Measurements from ENCODE around the gene IGF2BP1.
A peak's percentile ranks its signal among the peaks of the same experiment; 100 is the strongest.

The IGF2BP1 gene

DNA sequence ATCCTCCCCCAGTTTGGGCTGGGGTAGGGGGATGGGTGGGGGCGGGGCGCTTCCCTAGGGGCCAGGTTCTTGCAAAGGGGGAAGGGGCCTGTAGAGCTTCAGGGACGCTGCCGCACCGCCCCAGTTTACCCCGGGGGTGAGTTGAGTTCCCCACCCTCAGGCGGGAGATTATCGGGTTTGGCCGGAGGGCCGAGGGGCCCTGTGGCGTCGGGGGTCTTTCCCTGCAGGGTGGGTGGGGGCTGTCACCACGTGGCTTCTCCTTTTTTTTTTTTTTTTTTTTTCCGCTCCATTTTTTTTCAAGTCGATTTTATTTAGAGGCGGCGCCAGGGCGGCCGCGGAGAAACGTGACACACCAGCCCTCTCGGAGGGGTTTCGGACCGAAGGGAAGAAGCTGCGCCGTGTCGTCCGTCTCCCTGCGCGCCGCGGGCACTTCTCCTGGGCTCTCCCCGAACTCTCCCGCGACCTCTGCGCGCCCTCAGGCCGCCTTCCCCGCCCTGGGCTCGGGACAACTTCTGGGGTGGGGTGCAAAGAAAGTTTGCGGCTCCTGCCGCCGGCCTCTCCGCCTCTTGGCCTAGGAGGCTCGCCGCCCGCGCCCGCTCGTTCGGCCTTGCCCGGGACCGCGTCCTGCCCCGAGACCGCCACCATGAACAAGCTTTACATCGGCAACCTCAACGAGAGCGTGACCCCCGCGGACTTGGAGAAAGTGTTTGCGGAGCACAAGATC, at the start of gene IGF2BP1:
TSS of gene IGF2BP1 (plus strand) at position 283 of the 724 bp plus-strand sequence. CDS start at position 644, 361 bp downstream.
- DNase-seq (ENCODE audit: low read depth): peak; percentile 93
- H3K4me3 ChIP-seq (ENCODE audit: low read depth, low read length): peak within 1 kb of the TSS; percentile 97
- TF ChIP-seq, protein P1, sequence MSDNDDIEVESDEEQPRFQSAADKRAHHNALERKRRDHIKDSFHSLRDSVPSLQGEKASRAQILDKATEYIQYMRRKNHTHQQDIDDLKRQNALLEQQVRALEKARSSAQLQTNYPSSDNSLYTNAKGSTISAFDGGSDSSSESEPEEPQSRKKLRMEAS (IDR thresholded peaks at IDR 0.05; ENCODE audit: low read depth, low read length): peak; percentile 85
- TF ChIP-seq POLR2A (IDR thresholded peaks at IDR 0.05; ENCODE audit: extremely low read depth, insufficient read length): peak; percentile 53
- TF ChIP-seq, protein P2, sequence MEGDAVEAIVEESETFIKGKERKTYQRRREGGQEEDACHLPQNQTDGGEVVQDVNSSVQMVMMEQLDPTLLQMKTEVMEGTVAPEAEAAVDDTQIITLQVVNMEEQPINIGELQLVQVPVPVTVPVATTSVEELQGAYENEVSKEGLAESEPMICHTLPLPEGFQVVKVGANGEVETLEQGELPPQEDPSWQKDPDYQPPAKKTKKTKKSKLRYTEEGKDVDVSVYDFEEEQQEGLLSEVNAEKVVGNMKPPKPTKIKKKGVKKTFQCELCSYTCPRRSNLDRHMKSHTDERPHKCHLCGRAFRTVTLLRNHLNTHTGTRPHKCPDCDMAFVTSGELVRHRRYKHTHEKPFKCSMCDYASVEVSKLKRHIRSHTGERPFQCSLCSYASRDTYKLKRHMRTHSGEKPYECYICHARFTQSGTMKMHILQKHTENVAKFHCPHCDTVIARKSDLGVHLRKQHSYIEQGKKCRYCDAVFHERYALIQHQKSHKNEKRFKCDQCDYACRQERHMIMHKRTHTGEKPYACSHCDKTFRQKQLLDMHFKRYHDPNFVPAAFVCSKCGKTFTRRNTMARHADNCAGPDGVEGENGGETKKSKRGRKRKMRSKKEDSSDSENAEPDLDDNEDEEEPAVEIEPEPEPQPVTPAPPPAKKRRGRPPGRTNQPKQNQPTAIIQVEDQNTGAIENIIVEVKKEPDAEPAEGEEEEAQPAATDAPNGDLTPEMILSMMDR (IDR thresholded peaks at IDR 0.05; ENCODE audit: low read depth, low read length): no peak
- peak; percentile 85 for TF ChIP-seq MYC (IDR thresholded peaks at IDR 0.05; ENCODE audit: low read depth, low read length)

DNA sequence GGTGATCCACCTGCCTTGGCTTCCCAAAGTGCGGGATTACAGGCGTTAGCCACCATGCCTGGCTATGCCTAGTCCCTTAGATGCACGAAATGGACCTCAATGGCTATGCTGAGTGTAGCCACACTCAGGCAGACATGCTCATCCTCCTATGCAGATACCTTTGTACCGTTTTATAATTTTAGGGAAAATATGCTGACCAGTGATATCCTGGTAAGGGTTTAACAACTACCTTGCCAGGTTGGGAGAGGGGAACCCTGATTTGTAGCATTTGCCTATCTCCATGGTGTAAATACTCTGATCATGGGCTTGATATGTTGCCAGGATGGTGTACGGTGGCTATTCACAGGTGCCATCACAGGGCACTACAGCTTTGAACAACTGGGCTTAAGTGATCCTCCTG, 45.6 kb upstream of the IGF2BP1 start:
- no peak overlapping the region for H3K4me3 ChIP-seq (ENCODE audit: low read depth, low read length)
- no peak for DNase-seq (ENCODE audit: low read depth)
- no peak for TF ChIP-seq MYC (IDR thresholded peaks at IDR 0.05; ENCODE audit: low read depth, low read length)
- TF ChIP-seq, protein P1 (IDR thresholded peaks at IDR 0.05; ENCODE audit: low read depth, low read length): no peak
- no peak for TF ChIP-seq POLR2A (IDR thresholded peaks at IDR 0.05; ENCODE audit: extremely low read depth, insufficient read length)

DNA sequence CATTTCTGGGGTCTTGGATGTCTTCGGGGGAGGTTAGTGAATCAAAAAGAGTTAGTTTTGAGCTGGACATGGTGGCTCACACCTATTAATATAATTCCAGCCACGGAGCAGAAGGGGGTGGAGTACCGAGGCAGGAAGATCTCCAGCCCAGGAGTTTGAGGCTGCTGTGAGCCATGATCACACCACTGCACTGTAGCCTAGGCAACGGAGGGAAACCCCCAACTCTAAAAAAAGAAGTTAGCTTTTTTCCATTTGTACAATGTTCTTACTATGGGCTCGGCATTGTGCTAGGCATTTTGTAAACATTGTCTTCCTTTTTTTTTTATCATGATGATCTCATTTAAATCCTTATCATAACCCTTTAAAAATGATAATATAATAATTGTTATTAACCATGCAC, 44.3 kb upstream of the IGF2BP1 start:
- DNase-seq (ENCODE audit: low read depth): no peak
- TF ChIP-seq, protein P1 (IDR thresholded peaks at IDR 0.05; ENCODE audit: low read depth, low read length): no peak
- TF ChIP-seq, protein P2 (IDR thresholded peaks at IDR 0.05; ENCODE audit: low read depth, low read length): no peak
- TF ChIP-seq MYC (IDR thresholded peaks at IDR 0.05; ENCODE audit: low read depth, low read length): no peak
- no peak for TF ChIP-seq POLR2A (IDR thresholded peaks at IDR 0.05; ENCODE audit: extremely low read depth, insufficient read length)
- no peak overlapping the region for H3K4me3 ChIP-seq (ENCODE audit: low read depth, low read length)

DNA sequence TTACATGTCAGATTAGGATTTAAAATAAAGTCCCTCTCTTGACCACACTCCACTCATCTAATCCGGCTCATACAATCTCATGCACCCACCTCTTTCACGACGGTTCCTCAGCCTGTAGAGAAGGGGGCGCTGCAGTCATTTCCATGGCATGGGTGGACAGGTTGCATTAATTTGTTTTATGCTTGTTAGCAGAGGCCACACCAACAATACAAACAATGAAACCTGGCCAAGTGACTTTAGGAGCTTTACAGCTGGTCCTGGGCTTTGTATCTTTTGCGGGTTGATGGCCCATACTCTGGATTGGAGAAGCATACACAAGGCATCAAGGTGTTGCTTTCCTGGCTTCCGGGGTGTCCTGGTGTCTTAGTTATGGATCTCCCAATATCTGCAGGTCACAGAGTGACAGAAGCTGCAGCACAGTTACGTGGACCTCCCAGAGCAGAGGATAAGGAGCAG, 42.9 kb upstream of the IGF2BP1 start:
- peak; percentile 73 for DNase-seq (ENCODE audit: low read depth)
- no peak overlapping the region for H3K4me3 ChIP-seq (ENCODE audit: low read depth, low read length)

DNA sequence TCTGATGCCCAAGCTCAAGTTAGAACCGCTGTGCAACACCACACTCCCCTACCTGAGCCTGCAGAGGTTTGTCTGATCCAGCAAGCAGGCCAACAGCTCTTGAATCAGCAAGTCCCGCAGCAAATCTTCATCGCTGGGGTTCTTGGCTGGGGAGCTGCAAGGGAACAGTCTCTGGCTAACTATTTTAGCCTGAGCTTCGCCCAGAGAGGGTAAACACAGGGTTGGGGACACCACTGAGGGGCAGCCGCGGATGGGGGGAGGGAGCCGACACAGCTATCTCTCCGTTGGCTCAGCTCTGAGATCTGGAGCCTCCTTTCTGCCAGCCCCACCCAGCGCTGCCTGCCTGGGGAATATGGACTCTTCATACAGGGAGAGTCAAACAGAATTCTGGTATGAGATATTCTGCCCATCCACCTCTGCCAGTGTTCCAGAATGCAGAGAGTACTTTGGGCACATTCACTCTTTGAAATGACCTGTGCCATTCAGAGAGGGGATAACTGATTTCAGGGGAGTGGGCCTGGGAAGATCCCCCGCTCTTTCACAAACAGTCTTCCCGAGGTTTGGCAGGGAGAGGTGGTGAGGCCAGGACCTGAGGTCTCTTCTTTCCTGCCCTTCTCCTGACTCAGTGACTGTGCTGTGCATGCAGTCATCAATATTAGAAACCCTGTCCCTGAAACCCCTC, 36.2 kb upstream of the IGF2BP1 start:
- TF ChIP-seq MYC (IDR thresholded peaks at IDR 0.05; ENCODE audit: low read depth, low read length): no peak
- TF ChIP-seq POLR2A (IDR thresholded peaks at IDR 0.05; ENCODE audit: extremely low read depth, insufficient read length): no peak
- TF ChIP-seq, protein P1 (IDR thresholded peaks at IDR 0.05; ENCODE audit: low read depth, low read length): no peak
- TF ChIP-seq, protein P2 (IDR thresholded peaks at IDR 0.05; ENCODE audit: low read depth, low read length): no peak
- no peak for DNase-seq (ENCODE audit: low read depth)
- no peak overlapping the region for H3K4me3 ChIP-seq (ENCODE audit: low read depth, low read length)

More for the DNA sequence above, 42.9 kb upstream of the IGF2BP1 start:
- TF ChIP-seq MYC (IDR thresholded peaks at IDR 0.05; ENCODE audit: low read depth, low read length) (peak; percentile 35; the same call in 1 of the 2 replicates), POLR2A (IDR thresholded peaks at IDR 0.05; ENCODE audit: extremely low read depth, insufficient read length) (no peak)
- TF ChIP-seq, protein P2 (IDR thresholded peaks at IDR 0.05; ENCODE audit: low read depth, low read length): peak; percentile 55

Data from NB4 (cell line).